ENCODE results near the gene ETFB. TPM values are rescaled to one million over a fixed set of nuclear protein-coding genes. Genes with fewer than 3 reads are reported as not detected.
A peak's percentile ranks its signal among the peaks of the same experiment; 100 is the strongest.

ETFB gene
- total and polyA plus RNA-seq, 4 experiments from 2014 or later = 51.4 to 97.0 (median 59.6) TPM

- Mint-ChIP-seq H3K27ac (peak overlapping the region in 5 of 7 donors; percentile 3 to 89 (median 61)), H3K4me3 (peak overlapping the region in 3 of 8 donors; percentile 47 to 74 (median 54)), H3K4me1 (peaks cover 12 to 27% (median 19%) of the 10 kb centered on the region in 4 donors), H3K27me3 (no peaks in the 10 kb centered on the region), H3K9me3 (no peaks in the 10 kb centered on the region), H3K36me3 (peaks cover 18 to 19% of the 10 kb centered on the region in 2 donors)
- no peak for DNase-seq
- H3K9me3 ChIP-seq (ENCODE audit: control insufficient read depth in 1 of 2, low read length in 2 of 2) = no peaks in the 10 kb centered on the region
- POLR2A ChIA-PET (ENCODE audit: partially characterized antibody) = interaction anchor here (1.0 kb wide), 1 partner anchor 23 kb away, joined by 6 read pairs; the partner anchor contains the start of gene ETFB
- H3K36me3 ChIP-seq (ENCODE audit: insufficient read depth, low read length) = peaks cover 10% of the 10 kb centered on the region
- no peak overlapping the region for H3K4me3 ChIP-seq (ENCODE audit: low read length in 2 of 2)
- H3K4me1 ChIP-seq (ENCODE audit: insufficient read depth, low read length) = peaks cover 15% of the 10 kb centered on the region
- CTCF ChIA-PET (ENCODE audit: partially characterized antibody) = no interaction called here
- intact Hi-C loops (cut with micrococcal nuclease) = no loop called here
- no peaks in the 10 kb centered on the region for H3K27me3 ChIP-seq (ENCODE audit: insufficient read depth, low read length)
- no peak overlapping the region for H3K27ac ChIP-seq (ENCODE audit: low read depth, low read length)
Observed at GRCh38 chr19:51342631-51343569, 23.3 kb downstream of the ETFB start.

DNA sequence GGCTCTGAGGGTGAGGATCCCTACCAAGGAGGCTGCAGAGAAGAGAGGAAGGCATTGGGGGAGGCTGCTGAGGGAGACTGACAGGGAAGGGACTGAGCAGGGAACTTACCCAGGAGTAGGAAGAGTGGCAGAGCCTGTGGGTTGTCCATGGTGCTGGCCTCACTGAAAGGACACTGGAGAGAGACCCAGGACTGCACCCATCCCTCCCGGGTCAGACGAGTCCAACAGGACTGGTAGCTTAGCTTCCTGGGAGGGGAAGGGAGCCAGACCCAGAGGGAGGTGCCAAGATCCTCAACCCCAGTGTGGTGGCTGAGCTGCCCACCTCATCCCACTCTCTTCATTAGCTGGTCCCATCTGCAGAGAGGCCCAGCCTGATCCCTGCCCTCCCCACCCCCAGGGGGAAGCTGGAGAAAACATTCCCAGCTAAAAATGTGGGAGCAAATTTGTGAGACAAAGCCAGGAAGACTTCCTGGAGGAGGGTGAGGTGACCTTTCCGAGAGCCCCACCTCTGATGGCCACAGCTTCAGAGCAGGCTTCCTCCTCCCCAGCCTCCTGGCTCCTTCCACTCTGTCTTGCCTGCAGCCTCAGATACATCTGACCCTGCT is 24.1 kb downstream of the ETFB start, which contains the start of gene VSIG10L:
TSS of gene VSIG10L (minus strand) at position 164 of the 605 bp plus-strand sequence. CDS start at position 149, 15 bp downstream.
- CTCF ChIA-PET (ENCODE audit: partially characterized antibody) = interaction anchor here (1.2 to 1.4 kb wide), 2 partner anchors 57 to 80 kb away, joined by 3 to 4 read pairs; no protein-coding TSS in a partner anchor
- H3K27me3 ChIP-seq (ENCODE audit: insufficient read depth, low read length) = no peaks in the 10 kb centered on the region
- intact Hi-C loops (cut with micrococcal nuclease) = no loop called here
- Mint-ChIP-seq H3K27ac (peak within 1 kb of the TSS; percentile 23 to 89 (median 76)), H3K27me3 (no peaks in the 10 kb centered on the region), H3K4me1 (peaks cover 12 to 27% (median 19%) of the 10 kb centered on the region in 4 donors), H3K4me3 (peak within 1 kb of the TSS in 7 of 8 donors; percentile 67 to 84 (median 75)), H3K36me3 (peaks cover 13 to 16% of the 10 kb centered on the region in 2 donors), H3K9me3 (no peaks in the 10 kb centered on the region)
- POLR2A ChIA-PET (ENCODE audit: partially characterized antibody) = interaction anchor here (1.5 to 2.0 kb wide), 2 partner anchors 24 to 26 kb away, joined by 4 to 8 read pairs; partner anchors contain the start of gene ETFB
- H3K4me3 ChIP-seq (ENCODE audit: low read length in 2 of 2) = no peak within 1 kb of the TSS
- peaks cover 15% of the 10 kb centered on the region for H3K4me1 ChIP-seq (ENCODE audit: insufficient read depth, low read length)
- H3K9me3 ChIP-seq (ENCODE audit: control insufficient read depth in 1 of 2, low read length in 2 of 2) = no peaks in the 10 kb centered on the region
- no peak within 1 kb of the TSS for H3K27ac ChIP-seq (ENCODE audit: low read depth, low read length)
- peaks cover 8% of the 10 kb centered on the region for H3K36me3 ChIP-seq (ENCODE audit: insufficient read depth, low read length)
- DNase-seq = no peak

DNA sequence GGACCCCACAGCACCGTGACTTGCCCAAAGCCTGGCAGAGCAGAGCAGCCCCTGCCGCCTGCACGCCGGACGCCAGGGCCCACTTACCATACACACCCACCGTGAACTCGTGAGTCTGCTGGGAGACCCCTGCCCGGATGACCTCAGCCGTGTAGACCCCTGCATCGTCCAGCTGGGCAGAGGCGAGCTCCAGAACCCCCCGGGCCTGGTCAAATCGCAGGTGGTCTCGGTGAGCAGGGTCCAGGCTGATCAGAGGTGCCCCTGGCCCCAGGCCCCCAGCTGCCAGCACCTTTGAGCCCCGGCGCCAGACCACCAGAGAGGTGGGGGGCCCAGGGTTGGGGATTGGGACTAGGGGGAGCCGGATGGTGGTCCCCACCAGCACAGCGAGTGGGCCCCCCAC is 25.1 kb downstream of the ETFB start:
- Mint-ChIP-seq H3K4me3 (peak overlapping the region in 7 of 8 donors; percentile 57 to 84 (median 73)), H3K27me3 (no peaks in the 10 kb centered on the region), H3K36me3 (peaks cover 8 to 9% of the 10 kb centered on the region in 2 donors), H3K27ac (peak overlapping the region in 5 of 7 donors; percentile 36 to 84 (median 76)), H3K4me1 (peaks cover 12 to 27% (median 19%) of the 10 kb centered on the region in 4 donors), H3K9me3 (no peaks in the 10 kb centered on the region)
- Histone ChIP-seq H3K4me1 (ENCODE audit: insufficient read depth, low read length) (peaks cover 15% of the 10 kb centered on the region), H3K9me3 (ENCODE audit: control insufficient read depth in 1 of 2, low read length in 2 of 2) (no peaks in the 10 kb centered on the region), H3K36me3 (ENCODE audit: insufficient read depth, low read length) (peaks cover 7% of the 10 kb centered on the region), H3K4me3 (ENCODE audit: low read length in 2 of 2) (no peak overlapping the region), H3K27ac (ENCODE audit: low read depth, low read length) (no peak overlapping the region), H3K27me3 (ENCODE audit: insufficient read depth, low read length) (no peaks in the 10 kb centered on the region)
- intact Hi-C loops (cut with micrococcal nuclease) = no loop called here
- ChIA-PET POLR2A (ENCODE audit: partially characterized antibody) (interaction anchor here (1.5 to 2.0 kb wide), 2 partner anchors 25 to 27 kb away, joined by 4 to 8 read pairs; partner anchors contain the start of gene ETFB), CTCF (ENCODE audit: partially characterized antibody) (interaction anchor here (0.7 to 1.4 kb wide), 5 partner anchors 23 to 313 kb away, joined by 3 to 4 read pairs (median 4); no protein-coding TSS in a partner anchor)
- no peak for DNase-seq

GRCh38 chr19:51339687-51340656 is 26.2 kb downstream of the ETFB start:
- Mint-ChIP-seq H3K4me1 (peaks cover 12 to 27% (median 19%) of the 10 kb centered on the region in 4 donors), H3K36me3 (peaks cover 3 to 4% of the 10 kb centered on the region in 2 donors), H3K27me3 (no peaks in the 10 kb centered on the region), H3K9me3 (no peaks in the 10 kb centered on the region), H3K4me3 (peak overlapping the region; percentile 78 to 92 (median 88)), H3K27ac (peak overlapping the region; percentile 57 to 87 (median 72))
- ChIA-PET POLR2A (ENCODE audit: partially characterized antibody) (interaction anchor here (0.6 to 2.1 kb wide), 4 partner anchors 25 to 68 kb away, joined by 3 to 10 read pairs (median 6); partner anchors contain the start of genes CLDND2 and ETFB), CTCF (ENCODE audit: partially characterized antibody) (interaction anchor here (0.5 to 1.7 kb wide), 13 partner anchors 10 to 314 kb away, joined by 3 to 6 read pairs (median 3); no protein-coding TSS in a partner anchor)
- Histone ChIP-seq H3K4me3 (ENCODE audit: low read length in 2 of 2) (peak overlapping the region; percentile 70 to 77), H3K27ac (ENCODE audit: low read depth, low read length) (peak overlapping the region; percentile 41), H3K4me1 (ENCODE audit: insufficient read depth, low read length) (peaks cover 15% of the 10 kb centered on the region), H3K27me3 (ENCODE audit: insufficient read depth, low read length) (no peaks in the 10 kb centered on the region), H3K36me3 (ENCODE audit: insufficient read depth, low read length) (peaks cover 2% of the 10 kb centered on the region), H3K9me3 (ENCODE audit: control insufficient read depth in 1 of 2, low read length in 2 of 2) (no peaks in the 10 kb centered on the region)
- intact Hi-C loops (cut with micrococcal nuclease) = loop anchor here (1.0 kb wide), 5 partner anchors 27 to 101 kb away; no protein-coding TSS in a partner anchor
- peak; percentile 71 to 93 (median 75) for DNase-seq

DNA sequence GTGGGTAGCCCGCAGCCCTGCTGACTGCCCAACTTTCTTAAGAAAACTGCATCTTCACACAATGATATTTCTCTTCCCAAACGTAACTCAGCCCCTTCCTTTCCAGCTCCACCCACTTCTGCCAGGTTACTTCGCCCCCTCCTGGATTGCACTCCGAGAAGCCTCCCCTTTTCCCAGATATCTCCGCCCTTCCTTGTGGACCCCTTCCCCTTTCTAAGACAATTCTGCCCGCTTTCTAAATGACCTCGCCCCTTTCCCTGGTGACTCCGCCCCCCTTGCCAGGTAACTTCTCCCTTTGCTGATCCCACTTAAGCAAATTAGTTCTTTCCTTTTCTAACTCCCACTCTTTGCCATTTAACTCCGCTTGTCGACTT is 26.9 kb downstream of the ETFB start:
- Histone ChIP-seq H3K36me3 (ENCODE audit: insufficient read depth, low read length) (no peaks in the 10 kb centered on the region), H3K27ac (ENCODE audit: low read depth, low read length) (no peak overlapping the region), H3K9me3 (ENCODE audit: control insufficient read depth in 1 of 2, low read length in 2 of 2) (no peaks in the 10 kb centered on the region), H3K4me3 (ENCODE audit: low read length in 2 of 2) (peak overlapping the region; percentile 70 to 77), H3K4me1 (ENCODE audit: insufficient read depth, low read length) (peaks cover 15% of the 10 kb centered on the region), H3K27me3 (ENCODE audit: insufficient read depth, low read length) (no peaks in the 10 kb centered on the region)
- Mint-ChIP-seq H3K4me1 (peaks cover 12 to 27% (median 19%) of the 10 kb centered on the region in 4 donors), H3K36me3 (no peaks in the 10 kb centered on the region), H3K27ac (peak overlapping the region; percentile 57 to 87 (median 72)), H3K9me3 (no peaks in the 10 kb centered on the region), H3K4me3 (peak overlapping the region; percentile 78 to 92 (median 88)), H3K27me3 (peaks cover 0 to 2% of the 10 kb centered on the region in 2 donors)
- DNase-seq = peak in 1 of 5 donors; percentile 52
- ChIA-PET CTCF (ENCODE audit: partially characterized antibody) (interaction anchor here (0.7 to 1.7 kb wide), 9 partner anchors 10 to 438 kb away, joined by 3 to 6 read pairs (median 3); no protein-coding TSS in a partner anchor), POLR2A (ENCODE audit: partially characterized antibody) (interaction anchor here (0.6 to 2.1 kb wide), 3 partner anchors 26 to 67 kb away, joined by 3 to 10 read pairs (median 4); partner anchors contain the start of gene CLDND2)
- intact Hi-C loops (cut with micrococcal nuclease) = loop anchor here (1.0 kb wide), 5 partner anchors 28 to 102 kb away; no protein-coding TSS in a partner anchor

All from CD4-positive, alpha-beta memory T cell (primary cell).